ENCODE measurements around the gene PSMD9.

- TF ChIP-seq CTCF (conservative IDR thresholded peaks at IDR 0.05; ENCODE audit: low read length): no peak
- no peak for TF ChIP-seq EZH2phosphoT487 (IDR thresholded peaks at IDR 0.05; ENCODE audit: borderline replicate concordance)
Measured at GRCh38 chr12:121917950-121918678, 29.5 kb downstream of the PSMD9 start, which contains the start of gene CFAP251.

Data from Loucy (cell line).